Measurements from ENCODE around the gene COL27A1. TPM values are rescaled to one million over a fixed set of nuclear protein-coding genes. Genes with fewer than 3 reads are reported as not detected.

COL27A1 gene
- total and polyA plus RNA-seq, 2 experiments from 2014 or later, result 10.5 to 18.0 TPM

GRCh38 chr9:114196117-114196516 lies 40.8 kb downstream of the COL27A1 start (continued):
- TF ChIP-seq ZNF462 (CRISPR knock-in tag; IDR thresholded peaks at IDR 0.05) (no peak), ETS1 (IDR thresholded peaks at IDR 0.05) (no peak), ZNF114 (CRISPR knock-in tag; IDR thresholded peaks at IDR 0.05) (no peak), CREB1 (CRISPR knock-in tag; IDR thresholded peaks at IDR 0.05; ENCODE audit: low read depth) (no peak), REST (IDR thresholded peaks at IDR 0.05; ENCODE audit: unreplicated experiment) (no peak)

Data from GM23338 (cell line).